GM12878 (cell line): ENCODE data around the gene CAMTA1. TPM values are rescaled to one million over a fixed set of nuclear protein-coding genes. Genes with fewer than 3 reads are reported as not detected.

Experiments
- ATAC-seq: fragments of 200-7000 bp; cut with Tn5 transposase; 3 replicates; pipeline ENCODE4 v1.9.1; 2020; ENCODE audit warnings: mild to moderate bottlenecking, moderate library complexity
- BruUV-seq: library from RNA; stranded (reverse); fragments of 400-500 nt; replicated peaks from 2 replicates; lab custom pipeline; 2021; lab: Mats Ljungman, UMichigan
- CTCF ChIA-PET: fragments of 300-600 bp; sonication (Branson Sonifier 250); formaldehyde crosslinking; extraction: SDS; loops from one replicate; lab custom pipeline; 2021; ENCODE audit warnings: inconsistent platforms; lab: Yijun Ruan, JAX
- POLR2A ChIA-PET: fragments of 350-600 bp; formaldehyde crosslinking; extraction: SDS; loops from one replicate; lab custom pipeline; 2021; ENCODE audit warnings: inconsistent platforms; lab: Charles Lee
- RAD21 ChIA-PET: fragments of 300-600 bp; sonication (Branson Sonifier 250); formaldehyde crosslinking; loops from one replicate; lab custom pipeline; 2023; ENCODE audit warnings: antibody characterized with exemption; ENCODE audit not compliant: unreplicated experiment; lab: Charles Lee
- SMC1A ChIA-PET: fragments of 300-600 bp; sonication (Branson Sonifier 250); formaldehyde crosslinking; loops from one replicate; lab custom pipeline; 2023; ENCODE audit not compliant: unreplicated experiment, uncharacterized antibody; lab: Charles Lee
- DNase-seq: peaks from one replicate; pipeline ENCODE4 v3.0.0-alpha.2; 2011; ENCODE audit warnings: low read depth, low spot score
- FAIRE-seq: peaks from 3 replicates; lab custom pipeline; 2011; peaks lifted over from hg19 to GRCh38; lab: Jason Lieb, UNC
- H2AFZ ChIP-seq: 2 replicates; pipeline ENCODE4 v1.6.0; 2011; ENCODE audit warnings: low read depth, low read length, control low read depth; ENCODE audit not compliant: control insufficient read depth
- H3K27ac ChIP-seq: 2 replicates; pipeline ENCODE4 v1.5.1; 2011; ENCODE audit warnings: control low read depth; ENCODE audit not compliant: control insufficient read depth, insufficient read depth
- H3K27me3 ChIP-seq, 2 experiments: replicated peaks in 1 of 2; 2 replicates each; pipeline versions ENCODE4 v1.6.0 to v1.6.1; 2011; ENCODE audit warnings: low read length in 1 of 2; ENCODE audit not compliant: control insufficient read depth in 2 of 2, insufficient read depth in 2 of 2
- H3K36me3 ChIP-seq, 2 experiments: 2 replicates each; pipeline ENCODE4 v1.5.1; 2011; ENCODE audit warnings: low read length in 1 of 2; ENCODE audit not compliant: control insufficient read depth in 2 of 2, insufficient read depth in 2 of 2
- H3K4me1 ChIP-seq: 2 replicates; pipeline ENCODE4 v1.6.1; 2011; ENCODE audit warnings: mild to moderate bottlenecking, low read length, moderate library complexity, mixed read lengths; ENCODE audit not compliant: control insufficient read depth, insufficient read depth
- H3K4me2 ChIP-seq: 2 replicates; pipeline ENCODE4 v1.6.0; 2011; ENCODE audit warnings: control low read depth; ENCODE audit not compliant: control insufficient read depth, insufficient read depth
- H3K4me3 ChIP-seq: fragments of 200-600 bp; sonication (generic); 2 replicates; pipeline ENCODE4 v1.5.1; 2016
- H3K79me2 ChIP-seq: 2 replicates; pipeline ENCODE4 v1.6.0; 2011; ENCODE audit warnings: low read length; ENCODE audit not compliant: control insufficient read depth, insufficient read depth
- H3K9ac ChIP-seq: 2 replicates; pipeline ENCODE4 v1.8.0; 2011; ENCODE audit warnings: low read length, control low read depth, mixed read lengths; ENCODE audit not compliant: control insufficient read depth, insufficient read depth
- H3K9me3 ChIP-seq: replicated peaks from 3 replicates; pipeline ENCODE4 v1.5.1; 2011; ENCODE audit warnings: mild to moderate bottlenecking, low read length; ENCODE audit not compliant: control insufficient read depth, insufficient read depth
- H4K20me1 ChIP-seq: 2 replicates; pipeline ENCODE4 v1.6.0; 2011; ENCODE audit not compliant: control insufficient read depth, insufficient read depth
- CHD1 ChIP-seq: IDR thresholded peaks from 2 replicates; pipeline ENCODE4 v1.6.1; 2012; ENCODE audit warnings: low read depth, low read length, improper control_type of control experiment
- CUX1 ChIP-seq: IDR thresholded peaks from 2 replicates; pipeline ENCODE4 v1.6.1; 2012; ENCODE audit warnings: improper control_type of control experiment, low read depth, low read length; ENCODE audit not compliant: insufficient replicate concordance
- EED ChIP-seq: sonication (generic); IDR thresholded peaks from 2 replicates; pipeline ENCODE4 v1.6.1; 2016; ENCODE audit warnings: antibody characterized with exemption, low read depth
- GATAD2B ChIP-seq: fragments of 450-650 bp; conservative IDR thresholded peaks from 2 replicates; pipeline ENCODE4 v1.6.1; 2017; ENCODE audit warnings: low read depth, mild to moderate bottlenecking, moderate library complexity
- IKZF2 ChIP-seq, 2 experiments: fragments of 450-650 bp; IDR thresholded peaks; 2 replicates each; pipeline ENCODE4 v1.6.1; 2017; ENCODE audit warnings: mild to moderate bottlenecking in 2 of 2, moderate library complexity in 2 of 2
- MYB ChIP-seq: fragments of 150-350 bp; IDR thresholded peaks from 2 replicates; pipeline ENCODE4 v1.6.1; 2014; ENCODE audit warnings: mild to moderate bottlenecking, low read depth, low read length, borderline replicate concordance
- POLR2AphosphoS5 ChIP-seq: IDR thresholded peaks from 2 replicates; pipeline ENCODE4 v1.6.1; 2011; ENCODE audit warnings: mild to moderate bottlenecking, low read length, inconsistent platforms
- PRDM15 ChIP-seq: fragments of 450-650 bp; formaldehyde crosslinking; IDR thresholded peaks from 2 replicates; pipeline ENCODE4 v1.4.0; 2020; ENCODE audit warnings: mild to moderate bottlenecking, moderate library complexity
- WRNIP1 ChIP-seq: IDR thresholded peaks from 2 replicates; pipeline ENCODE4 v1.6.1; 2011; ENCODE audit warnings: low read depth, low read length, improper control_type of control experiment, borderline replicate concordance
- WGBS: methylation state at CpG from one replicate; pipeline ENCODE4 v1.1.6; 2016; ENCODE audit warnings: low lambda C conversion rate; ENCODE audit not compliant: insufficient replicate concordance, insufficient coverage; ENCODE audit errors: missing lambda C conversion rate; 5-methylcytosine and 5-hydroxymethylcytosine counted together
- in situ Hi-C: fragments of 300-500 bp; cut with MboI; formaldehyde crosslinking; loops from 9 replicates; pipeline ENCODE4 v1.14.3; 2018; ENCODE audit warnings: mixed read lengths
- intact Hi-C: fragments of 100-400 bp; cut with micrococcal nuclease; formaldehyde crosslinking; loops from one replicate; pipeline ENCODE4 v1.14.2; 2022; ENCODE audit not compliant: unreplicated experiment
- polyA plus RNA-seq, 11 experiments: library from polyadenylated mRNA; depleted of rRNA in 4 of 11; unstranded in 6 of 11; stranded (reverse) in 5 of 11; fragments of >200 nt; fragmentation: Nextera tagmentation in 4 of 11; fragmentation: Illumina TruSeq in 1 of 11; extraction: Ambion mirVana in 4 of 11; extraction: Trizol in 1 of 11; gene quantifications; 1 replicate in 1 of 11; 2 replicates in 10 of 11; pipeline versions ENCODE4 v1.2.1 to v1.2.3, GENCODE V29; 2011 to 2016; ENCODE audit warnings: inconsistent platforms in 2 of 11, missing spikeins in 2 of 11, low read depth in 1 of 11
- total RNA-seq, 4 experiments: library from RNA; depleted of rRNA in 3 of 4; stranded (reverse); fragments of >200 nt in 3 of 4; fragmentation: Illumina TruSeq in 1 of 4; extraction: Trizol in 1 of 4; gene quantifications; 2 replicates each; pipeline versions ENCODE4 v1.2.1 to v1.2.3, GENCODE V29; 2013 to 2021
- TF ChIP-seq, protein P1 (sequence below): fragments of 450-650 bp; IDR thresholded peaks from 2 replicates; pipeline ENCODE4 v1.6.1; 2017; ENCODE audit warnings: mild to moderate bottlenecking

The CAMTA1 gene
- total and polyA plus RNA-seq, 10 of the 15 experiments (the other 5 are each of a cell fraction or from before 2014, with no cell fraction given): 37.7 to 148 (median 76.4) TPM

- TF ChIP-seq GATAD2B: no peak
- no peak for TF ChIP-seq POLR2AphosphoS5
- TF ChIP-seq WRNIP1: no peak
- no peak for TF ChIP-seq CUX1
These were observed 796.7 kb downstream of the CAMTA1 start (continued) for GRCh38 chr1:7581754-7582459.

DNA sequence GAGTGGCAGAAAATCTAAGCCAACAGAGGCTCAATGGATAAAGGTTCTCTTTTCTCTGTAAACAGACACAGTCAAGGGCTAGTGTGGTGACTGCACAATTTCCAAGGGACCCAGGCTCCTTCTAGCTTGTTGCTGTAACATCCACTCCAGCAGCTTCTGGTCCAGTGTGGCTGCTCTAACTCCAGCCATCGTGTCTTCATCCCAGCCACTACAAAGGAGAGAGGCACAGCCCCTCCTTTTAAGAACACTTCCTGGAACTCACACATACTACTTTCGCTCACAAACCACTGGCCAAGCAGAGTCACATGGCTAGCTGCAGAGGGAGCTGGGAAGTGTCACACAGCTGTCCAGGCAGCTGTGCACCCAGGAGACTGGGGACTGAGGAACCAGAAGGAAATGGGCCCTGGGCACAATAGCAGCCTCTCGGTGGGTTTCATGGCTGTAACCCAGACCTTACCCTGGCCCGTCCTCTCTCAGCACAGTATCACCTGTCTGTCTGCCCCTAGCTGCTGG is 797.3 kb downstream of the CAMTA1 start:
- Histone ChIP-seq H3K4me2 (no peak overlapping the region), H2AFZ (no peak overlapping the region), H3K4me3 (no peak overlapping the region), H3K27ac (no peak overlapping the region), H3K79me2 (no peaks in the 10 kb centered on the region), H3K9ac (no peak overlapping the region), H4K20me1 (no peaks in the 10 kb centered on the region), H3K9me3 (no peaks in the 10 kb centered on the region), H3K4me1 (no peaks in the 10 kb centered on the region), H3K27me3 (no peaks in the 10 kb centered on the region; a peak in 1 of 4 replicates), H3K36me3 (no peaks in the 10 kb centered on the region)
- ChIA-PET RAD21 (no interaction called here), SMC1A (no interaction called here), POLR2A (no interaction called here), CTCF (interaction anchor here (1.1 kb wide), 1 partner anchor 45 kb away, joined by 3 read pairs; no protein-coding TSS in a partner anchor)
- intact Hi-C loops (no loop called here), in situ Hi-C loops (no loop called here)
- 18% methylated on average over 4 of the region's 4 CpGs for WGBS
- FAIRE-seq (no peak), ATAC-seq (no peak), DNase-seq (no peak)
- BruUV-seq: no TSS peak
- TF ChIP-seq, protein P1, sequence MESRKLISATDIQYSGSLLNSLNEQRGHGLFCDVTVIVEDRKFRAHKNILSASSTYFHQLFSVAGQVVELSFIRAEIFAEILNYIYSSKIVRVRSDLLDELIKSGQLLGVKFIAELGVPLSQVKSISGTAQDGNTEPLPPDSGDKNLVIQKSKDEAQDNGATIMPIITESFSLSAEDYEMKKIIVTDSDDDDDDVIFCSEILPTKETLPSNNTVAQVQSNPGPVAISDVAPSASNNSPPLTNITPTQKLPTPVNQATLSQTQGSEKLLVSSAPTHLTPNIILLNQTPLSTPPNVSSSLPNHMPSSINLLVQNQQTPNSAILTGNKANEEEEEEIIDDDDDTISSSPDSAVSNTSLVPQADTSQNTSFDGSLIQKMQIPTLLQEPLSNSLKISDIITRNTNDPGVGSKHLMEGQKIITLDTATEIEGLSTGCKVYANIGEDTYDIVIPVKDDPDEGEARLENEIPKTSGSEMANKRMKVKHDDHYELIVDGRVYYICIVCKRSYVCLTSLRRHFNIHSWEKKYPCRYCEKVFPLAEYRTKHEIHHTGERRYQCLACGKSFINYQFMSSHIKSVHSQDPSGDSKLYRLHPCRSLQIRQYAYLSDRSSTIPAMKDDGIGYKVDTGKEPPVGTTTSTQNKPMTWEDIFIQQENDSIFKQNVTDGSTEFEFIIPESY: no peak
- TF ChIP-seq PRDM15 (CRISPR knock-in tag) (no peak), IKZF2 (IDR thresholded peaks at IDR 0.05) (no peak), MYB (no peak), CHD1 (no peak), EED (no peak)
